ENCODE data around the gene USP17L28.
"Not testable (repeated sequence)": the region's sequence is repeated elsewhere in the genome, so short reads cannot be mapped to it uniquely, and the experiment has no call there.

DNA sequence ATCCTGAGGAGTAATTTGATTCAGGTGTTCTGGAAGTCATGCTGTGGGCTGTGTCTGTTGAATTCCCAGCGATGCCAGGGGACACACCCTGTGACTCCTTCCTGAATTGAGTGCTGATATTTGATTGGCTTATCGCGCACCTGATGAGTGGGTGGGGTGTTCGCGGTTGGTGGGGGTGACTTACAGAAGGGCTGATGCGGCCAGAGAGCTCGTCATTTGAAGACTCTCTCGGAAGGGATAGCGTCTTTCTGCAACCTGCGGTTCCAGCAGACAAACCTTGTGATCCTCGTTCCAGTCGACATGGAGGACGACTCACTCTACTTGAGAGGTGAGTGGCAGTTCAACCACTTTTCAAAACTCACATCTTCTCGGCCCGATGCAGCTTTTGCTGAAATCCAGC, 4.6 kb downstream of the USP17L28 start, which contains the start of gene USP17L29:
- not testable (repeated sequence) for TF ChIP-seq POLR2A (IDR thresholded peaks at IDR 0.05; ENCODE audit: low read depth, low read length); TAF1 (IDR thresholded peaks at IDR 0.05; ENCODE audit: borderline replicate concordance, low read depth, low read length)
